Right lobe of liver (tissue), 4 donors: ENCODE results near the gene RNF32.

Experiments used
- CTCF ChIP-seq, 4 donors: fragments of 200-600 bp in 3 of 4; fragments of 450-650 bp in 1 of 4; IDR thresholded peaks; one replicate each; pipeline versions ENCODE4 v1.5.1 to v1.8.0; 2016 to 2022; ENCODE audit warnings: antibody characterized with exemption in 4 of 4, mild to moderate bottlenecking in 2 of 4
- POLR2A ChIP-seq: fragments of 450-650 bp; IDR thresholded peaks from one replicate; pipeline ENCODE4 v1.6.1; 2017; ENCODE audit warnings: antibody characterized with exemption, mild to moderate bottlenecking
- donor health status: DM: no; HTN: no; CAD: no.
- donor health status: DM: no; HTN: no; CAD: no.
- donor health status: DM: no; HTN: yes; CAD: no.

- TF ChIP-seq POLR2A (no peak), CTCF (IDR thresholded peaks at IDR 0.05) (no peak)
Observed at GRCh38 chr7:156655983-156656382, 15.4 kb downstream of the RNF32 start.
